HG02610 (cell line): ENCODE measurements around the gene DOCK9.

Experiments used
- ATAC-seq: cut with Tn5 transposase; IDR thresholded peaks from one replicate; pipeline ENCODE4 v1.9.1; 2021; ENCODE audit warnings: mild to moderate bottlenecking, moderate library complexity; ENCODE audit not compliant: unreplicated experiment

Gene DOCK9

DNA sequence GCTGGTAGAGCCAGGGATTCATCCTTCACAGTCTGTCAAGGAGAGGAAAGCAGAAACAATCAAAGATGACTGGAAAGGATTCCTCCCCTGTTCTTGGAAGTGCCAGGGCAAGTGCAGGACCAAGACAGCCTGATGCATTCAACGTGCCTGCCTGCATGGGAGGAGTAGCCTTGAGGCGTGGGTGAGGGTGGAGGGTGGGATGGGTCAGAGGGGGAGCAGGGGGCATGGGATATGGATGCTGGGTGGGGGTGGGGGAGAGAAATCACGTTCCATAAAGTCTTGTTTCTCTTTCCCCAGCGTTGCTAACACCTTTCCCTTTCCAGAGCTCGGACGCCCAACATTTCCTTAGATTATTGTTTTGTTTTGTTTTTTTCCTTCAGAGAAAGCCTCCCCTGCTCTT, 117.4 kb downstream of the DOCK9 start:
- no peak for ATAC-seq

DNA sequence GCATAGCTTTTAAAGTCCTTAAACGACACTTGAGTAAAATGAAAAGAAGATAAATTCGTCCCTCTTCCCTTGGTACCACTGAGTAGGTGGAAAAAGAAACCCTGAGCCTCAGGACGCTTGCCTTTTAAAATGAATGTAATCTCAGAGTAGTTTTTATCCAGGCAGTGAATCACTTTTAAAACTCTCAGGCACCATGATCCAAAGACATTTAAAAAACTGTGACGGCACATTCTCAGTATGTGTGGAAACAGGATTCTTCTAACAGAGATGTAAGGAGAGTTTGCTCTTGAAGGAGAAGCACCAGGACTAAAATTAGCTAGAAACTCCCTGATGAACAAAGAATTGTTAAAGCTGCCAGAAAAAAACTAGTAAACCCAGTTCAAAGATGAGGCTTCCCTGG, 119.7 kb downstream of the DOCK9 start:
- ATAC-seq, result no peak

DNA sequence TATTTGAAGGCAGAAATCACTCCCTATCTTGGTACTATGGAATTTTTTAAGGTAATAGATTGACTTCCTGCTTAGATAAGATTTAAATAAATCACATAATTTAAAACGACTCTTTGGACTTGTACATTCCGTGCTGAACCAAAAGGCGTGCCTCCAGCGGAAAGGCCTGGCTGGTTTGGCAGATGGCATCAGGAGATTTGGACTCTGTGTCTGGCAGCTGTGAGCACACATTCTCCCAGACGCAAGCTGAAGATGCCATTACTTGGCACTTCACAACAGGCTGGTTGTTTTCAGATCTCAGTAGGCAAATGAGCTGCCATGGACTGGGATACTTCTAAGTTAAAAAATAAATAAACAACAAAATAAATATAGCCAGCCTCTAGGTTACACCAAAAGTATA, 120.9 kb downstream of the DOCK9 start:
- no peak for ATAC-seq

DNA sequence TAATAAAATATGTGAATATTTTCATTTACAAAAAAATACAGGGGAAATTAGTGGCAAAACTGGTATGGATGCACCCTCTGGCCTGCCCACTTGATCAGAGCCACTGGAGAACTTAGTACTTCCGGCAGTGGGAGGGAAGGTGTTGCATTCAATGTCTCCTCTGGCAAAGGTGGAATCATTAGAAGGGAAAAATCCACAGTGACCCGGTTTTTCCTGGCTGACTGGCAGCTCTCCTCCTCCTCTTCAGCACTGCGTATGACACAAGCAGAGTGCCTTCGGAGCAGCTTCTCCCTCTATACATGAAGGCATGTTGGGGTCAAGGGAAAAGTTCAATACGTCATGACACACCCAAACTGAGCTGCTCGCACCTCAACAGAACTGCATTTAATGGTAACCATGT, 123.4 kb downstream of the DOCK9 start:
- no peak for ATAC-seq

DNA sequence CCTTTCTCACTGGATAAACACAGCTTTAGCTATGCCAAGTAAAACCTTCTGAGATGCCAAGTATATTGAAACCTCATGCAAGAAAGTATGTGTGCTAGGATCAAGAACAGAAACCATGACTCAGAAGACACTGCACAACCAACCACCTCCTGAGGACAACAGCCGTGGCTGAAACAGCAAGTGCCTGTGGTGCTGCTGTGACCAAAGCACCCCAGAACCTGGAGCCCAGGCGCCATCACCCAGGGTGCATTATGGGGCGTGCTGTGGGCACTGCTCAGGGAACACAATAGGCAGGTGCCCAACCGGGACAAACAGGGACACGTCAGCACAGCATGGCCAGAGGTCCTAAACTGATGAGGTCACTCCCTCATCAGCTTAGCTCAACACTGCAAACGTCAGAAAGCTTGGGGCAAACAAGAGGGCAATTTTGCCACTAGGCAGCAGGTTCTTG, 124.1 kb downstream of the DOCK9 start:
- peak; percentile 100 for ATAC-seq

DNA sequence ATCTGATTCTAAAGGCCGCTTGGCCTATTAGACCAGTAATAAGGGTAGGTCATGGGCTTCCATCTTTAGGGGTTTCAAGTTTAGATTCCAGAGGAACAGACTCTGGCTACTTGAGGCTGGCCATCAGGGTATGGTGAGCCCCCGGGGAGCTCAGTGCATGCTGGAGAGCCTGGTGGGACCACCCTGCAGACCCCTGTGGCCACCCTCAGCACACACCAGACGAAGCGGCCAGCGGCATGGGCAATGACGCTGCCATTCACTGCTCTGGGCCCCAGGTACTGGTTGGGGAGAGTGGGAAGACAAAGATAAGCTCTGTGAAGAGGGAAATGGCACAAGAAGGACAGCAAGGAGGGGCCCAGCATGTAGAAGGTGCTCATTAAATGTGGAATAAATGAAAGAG, 126.6 kb downstream of the DOCK9 start:
- ATAC-seq, result no peak

DNA sequence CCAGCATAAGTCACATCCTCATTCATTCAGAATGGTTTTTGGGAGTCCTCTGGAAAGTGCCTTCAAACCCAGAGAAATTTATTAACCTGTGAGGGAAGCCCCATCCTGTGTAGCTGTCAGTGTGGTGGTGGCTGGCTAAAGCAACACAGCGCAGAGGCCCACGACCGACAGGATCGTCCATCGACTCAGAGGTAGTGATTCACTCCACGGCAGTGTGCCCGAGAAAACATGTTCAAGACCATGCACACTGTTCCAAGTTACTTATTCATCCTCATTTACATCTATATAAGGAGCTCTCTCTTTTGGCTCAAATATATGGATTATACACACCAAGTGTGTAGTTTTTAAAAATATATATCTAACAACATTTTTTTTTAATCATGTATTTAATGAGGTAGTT, 129.1 kb downstream of the DOCK9 start:
- ATAC-seq, result no peak

DNA sequence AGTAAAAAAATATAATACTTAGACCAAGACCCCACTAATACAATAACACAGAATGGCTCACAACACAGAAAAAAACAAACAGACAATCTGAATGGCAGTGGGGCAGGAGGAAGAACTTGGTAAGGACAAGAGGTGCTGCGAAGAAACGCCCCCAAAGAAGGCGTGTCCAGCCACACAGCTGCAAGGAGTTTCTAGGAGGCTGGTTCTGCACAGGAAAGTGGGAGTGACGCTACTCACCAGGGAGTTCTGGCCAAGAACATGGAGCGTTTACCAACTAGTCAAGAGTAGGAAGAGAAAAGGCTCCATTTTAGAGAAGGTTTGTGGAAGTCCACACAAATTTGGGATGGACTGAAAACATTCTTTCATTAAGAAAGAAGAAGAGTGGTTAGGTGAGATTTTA, 130.1 kb downstream of the DOCK9 start:
- ATAC-seq, result no peak

DNA sequence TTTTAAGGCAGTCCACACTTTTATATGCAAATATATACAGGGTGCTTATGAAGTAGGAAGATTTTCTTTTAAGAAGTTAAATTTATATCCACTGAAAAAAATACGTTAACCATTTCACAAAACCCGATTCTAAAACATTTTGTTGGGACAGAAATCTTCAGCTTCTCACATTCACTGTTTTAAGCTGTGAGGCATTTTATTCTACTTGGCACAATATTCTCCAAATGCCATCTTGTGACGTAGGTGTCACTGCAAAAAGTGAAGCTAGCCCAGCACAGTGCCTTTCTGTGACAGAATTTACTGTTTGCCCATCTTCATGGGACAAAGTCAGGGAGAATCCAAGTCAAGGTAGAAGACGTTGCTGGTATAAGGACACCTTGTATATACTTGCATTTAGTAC, 130.9 kb downstream of the DOCK9 start:
- ATAC-seq, result no peak

DNA sequence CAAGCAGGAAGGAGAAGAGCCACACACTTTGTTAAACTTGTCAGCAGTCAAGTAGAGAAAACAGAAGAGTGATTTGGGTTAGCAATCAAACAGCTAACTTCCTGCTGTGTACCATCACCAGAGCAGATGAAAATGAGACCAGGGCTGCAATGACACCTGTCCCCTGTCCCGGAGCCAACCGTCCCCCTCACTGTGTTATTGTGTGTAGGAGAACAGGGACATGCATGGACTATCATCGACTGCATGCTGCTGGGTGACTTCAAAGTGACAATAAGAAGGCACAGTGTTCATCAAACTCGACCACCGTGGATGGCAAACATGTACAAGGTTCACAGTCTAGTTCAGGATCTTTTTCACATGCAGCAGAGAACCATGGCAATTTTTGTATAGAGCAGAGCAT, 131.3 kb downstream of the DOCK9 start:
- no peak for ATAC-seq

DNA sequence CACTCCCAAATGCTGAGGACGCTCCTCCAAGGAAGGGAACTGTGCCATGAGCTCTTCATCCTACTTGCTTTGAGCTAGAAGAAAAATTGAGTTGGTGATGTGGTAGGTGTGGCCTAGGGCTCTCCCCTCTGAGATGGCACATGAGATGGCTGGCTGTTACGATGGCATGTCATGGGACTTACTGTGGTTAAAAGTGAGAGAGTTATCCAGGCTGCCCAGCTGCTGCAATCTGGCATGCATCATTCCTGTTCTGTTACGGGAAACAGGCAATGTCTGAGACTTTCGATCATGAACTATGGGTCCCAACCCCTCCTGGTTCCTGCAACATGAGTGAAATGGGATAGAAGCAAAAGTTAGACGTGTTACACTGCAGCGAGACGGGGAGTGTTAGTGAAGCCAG, 132.1 kb downstream of the DOCK9 start:
- ATAC-seq, result no peak

DNA sequence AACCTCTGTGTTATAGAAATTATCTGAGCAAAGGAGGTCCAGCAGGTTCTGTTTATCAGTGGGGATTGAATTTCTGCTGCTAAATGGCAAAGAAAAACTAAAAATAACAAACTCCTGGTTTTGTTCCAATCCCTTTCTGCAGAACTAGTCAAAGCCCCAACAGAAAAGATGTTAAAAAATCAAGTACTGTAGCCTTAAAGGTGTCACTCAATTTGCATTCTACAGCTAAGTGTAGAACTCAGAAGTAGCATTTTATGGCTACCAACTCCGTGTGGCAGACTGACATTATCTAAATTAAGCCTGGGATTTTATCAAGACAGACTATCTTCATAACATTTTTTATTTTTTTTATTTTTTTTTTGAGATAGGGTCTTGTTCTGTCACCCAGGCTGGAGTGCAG, 133.8 kb downstream of the DOCK9 start:
- ATAC-seq, result no peak

DNA sequence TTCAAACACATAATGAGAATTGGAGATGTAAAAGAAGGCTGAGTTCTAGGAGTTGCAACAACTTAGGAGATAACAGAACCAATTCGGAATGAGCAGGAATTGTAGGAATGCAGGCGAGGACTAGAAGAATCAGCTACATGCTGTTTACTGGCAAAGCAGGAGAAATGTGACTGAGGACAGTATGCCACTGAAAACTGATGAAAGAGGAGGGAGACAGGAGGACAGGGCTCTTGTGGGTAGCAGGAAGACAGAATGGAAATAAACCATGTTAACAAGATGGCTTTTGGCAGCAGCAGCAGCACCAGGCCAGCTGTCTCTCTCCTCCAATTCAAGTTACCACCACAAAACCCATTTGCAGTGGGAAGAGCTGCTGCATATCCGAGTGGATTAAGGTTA, 134.4 kb downstream of the DOCK9 start:
- ATAC-seq, result no peak

DNA sequence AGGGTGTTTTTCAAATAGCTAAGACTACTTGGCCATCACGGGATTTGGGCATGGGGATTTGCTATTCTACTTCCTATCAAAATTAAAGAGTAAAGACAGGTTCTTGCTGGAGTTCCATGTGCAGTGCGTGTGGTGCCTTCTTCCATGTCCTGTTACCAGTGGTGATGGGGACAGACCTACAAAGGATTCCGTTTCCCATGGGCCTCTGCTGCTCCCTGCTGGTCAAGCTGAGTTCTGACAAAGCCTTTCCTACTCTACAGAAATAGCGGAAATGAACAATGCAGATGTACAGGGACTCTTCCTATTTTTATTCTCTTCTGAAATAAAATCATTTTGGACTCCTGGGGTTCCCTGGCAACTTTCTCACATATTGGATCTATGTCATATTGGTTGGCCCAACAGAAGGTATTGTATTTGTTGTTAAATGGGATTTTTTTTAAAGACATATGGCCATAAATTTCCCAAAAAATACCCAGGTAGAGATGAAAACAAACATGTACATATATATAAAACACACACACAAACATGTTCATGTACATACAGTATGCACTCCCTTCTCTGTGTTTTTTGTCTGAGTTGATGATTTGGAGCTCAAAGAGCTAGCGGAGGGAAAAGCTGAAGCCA, 134.9 kb downstream of the DOCK9 start:
- peak; percentile 94 for ATAC-seq

DNA sequence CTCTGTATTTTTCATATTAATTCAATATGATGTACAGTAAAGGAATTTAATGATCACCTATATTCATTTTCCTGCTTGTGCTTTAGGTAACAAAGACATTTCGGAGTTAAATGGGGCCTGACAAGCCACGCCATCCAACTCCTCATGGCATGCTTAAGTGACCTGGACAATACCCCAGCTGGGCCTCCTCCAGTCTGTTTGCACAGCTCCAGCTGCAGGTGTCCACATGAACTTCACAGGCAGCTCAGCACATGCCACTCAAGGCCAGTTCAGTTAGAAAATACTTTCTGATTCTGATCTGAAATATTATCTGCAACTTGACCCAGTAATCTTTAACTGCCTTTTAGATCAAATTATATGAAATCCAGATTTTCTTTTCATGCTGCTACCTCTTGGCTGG, 135.8 kb downstream of the DOCK9 start:
- ATAC-seq, result no peak

DNA sequence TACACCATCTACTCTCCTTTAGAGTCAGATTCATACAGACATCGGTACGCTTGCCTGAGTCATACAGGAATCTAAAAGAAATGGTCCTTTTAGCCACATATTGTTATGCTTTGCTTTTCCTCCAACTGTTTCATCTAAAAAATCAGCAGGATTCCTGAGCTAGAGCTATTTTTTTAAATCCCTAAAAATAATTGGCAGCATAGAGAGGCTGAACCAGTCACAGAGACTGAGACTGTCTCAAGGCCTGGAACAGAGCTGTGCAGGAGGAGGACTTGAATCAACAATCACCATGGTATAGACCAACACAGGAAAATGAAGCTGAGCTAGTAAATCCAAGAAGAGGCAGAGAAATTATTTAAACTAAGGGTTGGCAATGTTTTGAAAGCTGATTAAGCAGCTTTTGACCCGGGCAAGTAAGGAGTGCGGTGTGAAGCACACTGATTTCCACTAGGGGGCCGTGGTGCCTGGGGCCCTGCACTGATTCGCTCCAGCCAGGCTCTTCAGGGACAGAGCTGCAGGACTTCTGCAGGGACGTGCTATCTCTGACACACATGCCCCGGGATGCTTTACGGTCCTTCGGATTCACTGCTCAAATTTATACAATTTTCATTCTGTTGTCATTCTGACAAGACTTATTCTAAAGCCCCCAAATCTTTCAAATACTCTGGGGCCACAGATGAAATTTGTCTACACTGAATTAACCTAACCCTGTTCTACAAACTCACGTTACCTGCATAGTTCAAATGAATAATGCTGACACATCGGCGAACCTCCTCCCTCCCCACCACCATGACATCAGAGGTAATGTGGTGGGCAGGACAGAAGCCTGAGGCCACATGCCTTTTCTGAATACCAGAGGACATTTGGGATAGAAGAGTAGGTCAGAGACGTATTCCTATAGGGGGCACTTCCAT, 137.8 kb downstream of the DOCK9 start:
- peak; percentile 90 for ATAC-seq

DNA sequence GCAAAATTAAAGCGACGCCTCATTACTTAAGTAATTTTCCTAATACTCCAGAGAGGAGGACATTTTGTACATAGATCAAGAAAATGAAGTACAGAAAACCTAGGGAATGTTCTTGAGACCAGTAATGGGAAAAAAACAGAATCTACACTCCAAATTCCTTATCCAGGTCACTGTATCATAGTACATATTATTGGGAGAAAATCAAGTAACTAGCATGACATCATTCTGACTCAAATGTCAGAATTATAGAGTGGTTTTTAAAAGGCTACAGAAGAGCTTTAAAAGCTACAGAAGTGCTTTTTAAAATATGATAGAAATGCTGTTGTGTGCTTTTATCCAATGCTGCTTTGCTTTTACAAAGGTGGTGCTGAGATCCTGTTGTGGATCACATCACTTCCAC, 139.1 kb downstream of the DOCK9 start:
- no peak for ATAC-seq

DNA sequence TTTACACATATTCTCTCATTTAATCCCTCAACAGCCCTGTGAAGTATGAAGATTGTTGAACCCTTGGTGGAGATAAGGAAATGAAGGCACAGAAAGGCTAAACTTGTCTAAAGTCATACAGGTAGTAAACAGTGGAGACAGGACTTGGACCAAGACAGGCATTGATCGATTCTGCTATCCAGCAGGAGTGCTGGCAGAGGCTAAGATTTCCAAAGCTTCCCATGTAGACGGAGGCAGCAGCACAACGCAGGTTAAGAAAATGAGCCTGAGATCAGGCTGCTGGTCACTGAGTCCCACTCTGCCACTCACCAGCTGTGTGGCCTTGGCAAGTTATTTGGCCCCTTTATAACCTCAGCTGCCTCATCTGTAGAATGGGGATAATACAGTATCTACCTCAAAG, 140.0 kb downstream of the DOCK9 start:
- ATAC-seq, result no peak

DNA sequence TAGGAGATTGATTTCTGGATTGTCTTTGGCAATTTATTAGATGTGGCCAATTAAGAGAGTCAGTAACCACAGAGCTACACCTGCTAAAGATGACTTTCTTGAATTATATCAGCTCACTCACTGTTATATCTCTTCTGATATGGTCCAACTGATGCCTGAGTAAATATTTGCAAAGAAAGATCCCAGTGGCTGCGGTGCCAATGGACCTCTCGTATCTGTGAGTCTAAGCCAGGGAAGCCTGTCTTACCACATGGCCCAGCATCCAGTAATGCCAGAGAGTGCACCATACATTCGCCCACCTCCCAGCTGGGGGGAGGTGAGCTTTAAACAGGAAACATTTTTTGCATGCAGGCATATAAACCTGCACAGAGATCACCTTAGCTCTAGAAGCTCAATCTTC, 142.7 kb downstream of the DOCK9 start:
- no peak for ATAC-seq

DNA sequence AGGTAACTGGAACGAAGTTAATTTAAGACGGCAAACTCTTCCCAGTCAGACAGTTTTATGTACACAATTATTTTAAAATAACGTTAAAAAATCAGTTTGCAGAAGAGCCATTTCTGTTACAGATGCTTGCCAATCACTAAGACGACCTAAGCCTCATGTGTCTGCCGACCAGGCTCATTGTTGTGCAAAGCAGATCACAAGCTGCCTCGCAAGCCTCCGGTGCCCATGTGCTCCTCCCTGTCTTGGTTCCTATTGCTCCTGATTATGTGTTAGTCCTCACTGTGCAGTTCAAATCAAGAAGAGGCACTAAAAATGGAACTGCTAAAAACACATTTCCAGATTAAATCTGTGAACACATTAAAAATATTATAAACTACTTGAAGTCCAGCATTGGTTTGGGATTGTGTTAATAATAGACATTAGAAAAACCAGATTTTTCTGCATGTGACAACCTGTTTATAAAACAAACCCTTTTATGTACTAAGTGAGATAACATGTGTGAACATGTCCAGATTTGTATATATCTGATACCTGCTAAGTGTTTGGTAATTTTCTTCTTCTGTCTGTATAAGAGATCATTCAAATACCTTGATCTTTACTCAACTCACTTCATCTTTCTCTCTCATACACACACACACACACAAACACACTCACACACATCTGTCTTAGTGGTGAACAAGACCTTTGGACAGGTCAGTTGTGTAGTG, 143.5 kb downstream of the DOCK9 start:
- no peak for ATAC-seq

DNA sequence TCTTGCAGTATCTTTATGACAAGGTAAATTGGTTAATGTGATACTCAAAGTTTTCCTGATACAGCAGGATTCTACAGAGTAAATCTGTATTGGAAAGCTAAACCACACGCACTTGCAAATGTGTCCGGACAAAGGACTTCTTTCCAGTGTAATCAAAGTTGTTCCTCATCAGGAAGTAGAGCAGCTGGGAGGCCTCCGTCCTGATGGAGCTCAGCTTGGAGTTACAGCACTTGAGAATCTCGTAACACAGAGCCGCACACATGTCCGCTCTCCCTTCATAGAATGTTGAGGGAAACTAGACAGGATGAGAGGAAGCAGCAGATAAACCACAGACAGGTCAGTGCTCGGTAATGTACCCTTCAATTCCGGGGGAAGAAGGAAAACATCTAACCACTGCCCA, 146.6 kb downstream of the DOCK9 start:
- ATAC-seq, result no peak

DNA sequence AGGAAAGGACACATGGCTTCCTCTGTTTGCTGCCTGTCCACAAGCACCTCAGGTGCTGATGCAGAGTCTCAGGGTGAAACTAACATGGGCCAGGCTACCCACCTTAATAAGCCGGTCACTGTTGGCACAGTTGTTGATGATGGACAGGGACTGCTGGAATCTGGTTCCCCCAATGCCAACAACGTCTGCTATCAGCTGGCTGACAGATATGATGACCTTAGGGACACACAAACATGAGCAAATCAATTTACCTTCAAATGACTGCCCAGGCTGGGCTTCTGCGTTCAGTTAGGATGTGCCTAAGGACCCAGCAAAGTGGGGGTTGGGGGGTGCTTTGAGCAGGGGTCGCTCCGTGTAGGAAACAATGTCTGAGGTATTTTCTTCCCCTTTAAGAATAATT, 148.3 kb downstream of the DOCK9 start:
- no peak for ATAC-seq
